Measurements from ENCODE around the gene TENM4.

TENM4 gene

DNA sequence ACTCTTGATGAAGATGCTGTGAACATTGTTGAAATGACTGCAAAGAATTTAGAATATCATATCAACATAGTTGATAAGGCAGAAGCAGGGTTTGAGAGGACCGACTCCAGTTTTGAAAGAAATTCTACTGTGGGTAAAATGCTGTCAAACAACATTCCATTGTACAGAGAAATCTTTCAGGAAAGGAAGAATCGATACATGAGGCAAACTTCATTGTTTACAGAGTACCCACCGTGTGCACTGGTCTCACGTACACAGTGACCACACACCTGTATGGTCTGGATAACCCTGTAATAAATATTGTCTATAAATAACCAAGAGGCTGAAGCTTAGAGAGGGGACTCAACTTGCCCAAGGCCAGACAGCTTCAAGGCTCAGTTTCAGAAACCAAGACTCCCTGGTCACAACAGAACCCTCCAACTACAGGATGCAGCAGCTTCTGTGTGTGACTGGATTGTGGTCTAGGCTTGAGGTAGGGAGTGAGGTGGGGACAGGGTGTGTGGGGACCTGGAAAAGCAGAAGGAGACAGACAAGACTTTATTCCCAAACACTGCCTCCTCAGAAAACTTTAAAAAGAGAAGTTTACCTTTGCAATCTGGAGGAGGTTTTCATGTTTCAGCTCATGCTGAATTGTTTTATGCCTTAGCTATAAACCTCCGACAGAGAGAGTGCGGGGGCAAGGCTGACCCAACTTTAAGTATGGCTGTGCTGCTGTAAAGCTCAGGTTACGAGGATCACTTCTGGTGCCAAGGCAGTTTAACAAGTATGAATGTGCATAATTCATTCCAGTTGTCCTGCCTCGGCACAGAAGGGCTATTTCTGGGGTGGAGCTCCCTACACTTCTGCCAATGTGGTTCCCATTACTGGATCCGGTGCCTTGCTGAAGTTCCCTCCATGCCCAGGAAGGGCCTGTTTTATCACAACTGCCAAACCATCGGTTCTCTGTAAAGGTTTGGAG lies 493.6 kb downstream of the TENM4 start:
- no peak for DNase-seq

GRCh38 chr11:78943841-78944240 lies 497.0 kb downstream of the TENM4 start:
- no peak for DNase-seq

- no peak for DNase-seq
Observed at GRCh38 chr11:78943154-78943553, 497.7 kb downstream of the TENM4 start.

DNA sequence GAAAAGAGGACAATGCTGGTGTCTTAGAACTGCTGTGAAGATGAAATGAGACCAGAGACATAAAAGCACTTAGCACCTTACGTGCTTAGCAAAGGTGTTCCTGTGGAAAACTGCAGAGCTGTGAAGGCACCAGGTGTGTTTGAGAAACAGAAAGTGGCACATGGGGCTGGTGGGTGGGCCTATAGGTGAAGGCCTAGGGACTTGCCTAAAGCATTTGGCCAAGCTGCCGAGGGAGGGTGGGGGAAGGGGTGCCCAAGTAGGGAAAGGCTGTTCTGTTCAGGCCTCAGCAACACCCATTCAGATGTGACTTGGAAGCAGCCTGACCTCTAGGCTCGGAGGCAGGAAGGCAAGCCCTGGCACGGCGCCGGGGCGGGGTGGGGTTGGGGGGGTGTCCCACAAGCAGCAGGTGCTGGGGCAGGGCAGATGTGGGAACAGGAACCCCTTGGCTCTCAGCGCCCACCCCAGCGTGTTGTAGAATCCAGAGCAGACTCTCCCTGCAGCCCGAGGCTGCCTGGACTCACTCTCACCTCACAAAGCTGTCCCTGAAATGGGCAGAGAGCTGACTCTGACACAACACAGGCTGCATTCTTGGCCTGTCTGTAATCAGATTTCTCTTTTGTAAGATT lies 499.5 kb downstream of the TENM4 start:
- no peak for DNase-seq

GRCh38 chr11:78940500-78941225 lies 500.2 kb downstream of the TENM4 start:
- peak; percentile 6 to 21 for DNase-seq

GRCh38 chr11:78938971-78939370 lies 501.9 kb downstream of the TENM4 start:
- no peak for DNase-seq

DNA sequence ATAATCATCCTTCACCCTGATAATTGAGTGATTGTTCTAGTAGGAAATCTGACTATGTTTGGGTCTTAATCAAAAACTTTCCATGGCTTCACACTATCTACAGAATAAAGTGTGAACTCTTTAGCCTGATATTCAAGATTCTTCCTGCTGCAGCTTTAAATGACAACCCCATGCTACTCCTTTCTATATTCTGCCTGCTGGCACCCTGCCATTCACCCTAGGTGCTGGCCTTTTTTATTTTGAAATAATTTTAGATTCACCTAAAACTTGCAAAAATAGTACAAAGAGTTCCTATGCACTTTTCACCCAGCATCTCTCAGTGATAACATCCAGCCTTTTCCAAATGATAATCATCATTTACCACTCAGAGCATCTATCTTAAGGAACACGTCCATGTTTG lies 502.8 kb downstream of the TENM4 start:
- DNase-seq, result no peak

- DNase-seq, result no peak
Observed at GRCh38 chr11:78935398-78936068, 505.3 kb downstream of the TENM4 start.

- no peak for DNase-seq
Observed at GRCh38 chr11:78933350-78933749, 507.5 kb downstream of the TENM4 start.

DNA sequence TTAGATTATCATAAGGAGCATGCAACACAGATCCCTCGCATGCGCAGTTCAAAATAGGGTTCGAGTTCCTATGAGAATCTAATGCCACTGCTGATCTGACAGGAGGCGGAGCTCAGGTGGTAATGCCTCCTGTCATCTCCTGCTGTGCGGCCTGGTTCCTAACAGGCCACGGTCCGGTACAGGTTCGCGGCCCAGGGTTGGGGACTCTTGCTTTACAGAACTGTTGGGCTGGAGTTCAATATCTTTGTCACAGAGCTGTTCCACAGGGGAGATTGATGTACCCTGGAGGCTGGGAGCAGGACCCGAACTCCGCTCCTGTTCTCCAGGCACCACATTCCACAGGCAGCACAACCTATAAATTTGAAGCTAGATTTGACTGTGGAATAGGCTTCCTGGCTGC lies 508.1 kb downstream of the TENM4 start:
- no peak for DNase-seq

GRCh38 chr11:78931891-78932290 lies 508.9 kb downstream of the TENM4 start:
- DNase-seq, result no peak

GRCh38 chr11:78930810-78931523 lies 509.9 kb downstream of the TENM4 start:
- DNase-seq, result no peak

GRCh38 chr11:78929906-78930220 lies 511.0 kb downstream of the TENM4 start:
- DNase-seq, result no peak

DNA sequence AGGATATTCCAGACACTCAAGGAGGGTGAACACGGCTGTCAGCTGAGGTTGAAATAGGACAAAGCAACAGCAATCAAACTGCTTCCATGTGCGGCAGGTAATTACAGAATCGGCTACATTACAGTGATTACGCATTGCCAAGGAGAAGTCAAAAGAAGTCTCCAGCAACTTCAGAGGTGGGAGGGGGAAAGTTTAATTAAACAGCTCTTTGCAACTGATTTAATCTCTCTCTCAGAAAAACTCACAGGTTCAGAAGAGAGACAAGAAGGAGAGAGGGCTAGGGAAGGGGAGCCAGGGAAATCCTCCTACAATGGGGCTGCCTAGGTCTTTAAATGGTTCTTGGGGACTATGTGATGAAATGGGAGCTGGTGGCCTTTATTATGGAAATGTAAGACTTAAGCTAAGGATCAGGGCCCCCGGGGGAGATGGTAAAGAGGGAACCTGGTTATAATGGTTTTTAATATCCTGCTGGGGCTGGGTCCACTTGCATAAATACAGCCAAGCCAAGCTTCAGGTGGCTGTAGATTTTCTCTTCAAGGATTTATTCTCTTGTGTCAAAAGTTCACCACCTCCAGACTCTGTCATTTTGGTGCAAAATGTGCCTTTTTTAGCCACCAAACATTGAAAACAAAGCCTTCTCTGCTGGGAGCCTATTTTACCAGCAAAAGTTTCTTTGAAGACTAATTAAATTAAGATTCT lies 511.5 kb downstream of the TENM4 start:
- no peak for DNase-seq

GRCh38 chr11:78927511-78927910 lies 513.3 kb downstream of the TENM4 start:
- no peak for DNase-seq

GRCh38 chr11:78926633-78927338 lies 514.0 kb downstream of the TENM4 start:
- no peak for DNase-seq

DNA sequence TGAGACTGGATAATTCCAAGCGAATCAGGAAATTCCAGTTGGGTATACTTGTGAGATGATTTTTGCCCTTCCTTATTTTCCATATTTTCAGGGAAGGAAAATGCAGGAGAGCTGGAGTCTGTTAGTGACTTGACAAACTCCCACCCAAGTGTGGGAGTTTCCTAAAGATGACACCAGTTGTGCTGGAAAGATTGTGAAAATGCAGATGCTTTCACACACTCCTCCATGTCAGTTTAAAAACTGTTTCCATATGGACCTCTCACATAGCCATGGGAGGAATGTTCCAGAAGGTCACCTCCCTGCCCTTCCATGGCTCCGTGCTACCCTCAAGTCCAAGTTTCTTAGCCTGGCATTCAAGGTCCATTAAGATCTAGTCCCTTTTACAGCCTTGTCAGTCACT lies 515.4 kb downstream of the TENM4 start:
- DNase-seq, result no peak

DNA sequence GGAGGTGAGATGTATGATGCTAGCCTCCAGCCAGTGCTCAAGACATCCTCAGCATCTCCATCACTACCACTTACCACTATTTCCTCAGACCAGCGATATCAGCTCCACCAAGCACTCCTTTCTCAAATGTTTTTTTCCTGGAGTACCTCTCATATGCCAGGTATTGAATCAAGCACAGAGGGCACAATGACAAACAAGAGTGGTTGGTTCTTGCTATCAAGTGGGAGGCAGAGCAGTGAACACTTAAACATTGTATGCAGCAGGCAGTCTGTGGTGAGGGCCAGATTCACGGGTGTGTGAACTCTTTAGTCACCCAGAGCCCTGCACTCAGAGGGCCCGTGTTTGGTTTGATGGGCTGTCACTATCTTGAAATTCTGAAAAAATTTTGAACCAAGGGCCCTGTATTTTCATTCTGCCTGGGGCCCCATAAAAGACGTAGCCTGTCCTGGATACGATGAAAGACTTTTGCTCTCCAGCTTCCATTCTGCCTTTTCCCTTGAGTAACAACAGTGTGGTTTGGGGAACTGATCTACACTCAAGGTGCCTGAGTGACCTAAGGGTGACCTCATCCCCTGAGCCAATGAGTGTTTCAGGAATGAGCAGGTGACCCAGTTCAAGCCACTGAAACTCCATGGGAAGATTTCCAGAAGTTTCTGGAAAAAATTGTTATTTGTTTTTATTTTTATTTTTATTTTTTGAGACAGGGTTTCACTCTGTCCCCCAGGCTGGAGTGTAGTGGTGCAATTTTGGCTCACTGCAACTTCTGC lies 517.8 kb downstream of the TENM4 start:
- no peak for DNase-seq

- no peak for DNase-seq
Observed at GRCh38 chr11:78921509-78921908, 519.3 kb downstream of the TENM4 start.

GRCh38 chr11:78920329-78920728 lies 520.5 kb downstream of the TENM4 start:
- DNase-seq, result no peak
